HG03565 (cell line): Measurements from ENCODE around the gene PRRC2A.

ENCODE experiments used
- ATAC-seq: cut with Tn5 transposase; IDR thresholded peaks from one replicate; pipeline ENCODE4 v1.9.1; 2021; ENCODE audit warnings: mild to moderate bottlenecking, moderate library complexity; ENCODE audit not compliant: unreplicated experiment

Gene PRRC2A

GRCh38 chr6:31643818-31644454 is 23.4 kb downstream of the PRRC2A start:
- no peak for ATAC-seq

GRCh38 chr6:31645325-31645724 is 24.8 kb downstream of the PRRC2A start:
- no peak for ATAC-seq

- ATAC-seq = peak; percentile 20
Observed at GRCh38 chr6:31651602-31652191, 31.2 kb downstream of the PRRC2A start.

GRCh38 chr6:31652925-31653724 is 32.6 kb downstream of the PRRC2A start:
- peak; percentile 45 for ATAC-seq

GRCh38 chr6:31654574-31655348 is 34.2 kb downstream of the PRRC2A start:
- ATAC-seq = no peak

GRCh38 chr6:31655349-31656237 is 35.1 kb downstream of the PRRC2A start, which contains the start of gene APOM:
Gene APOM (plus strand): TSS chr6:31655894. CDS start chr6:31655967, 73 bp downstream.
- no peak for ATAC-seq

GRCh38 chr6:31657406-31658157 is 37.1 kb downstream of the PRRC2A start:
- ATAC-seq = no peak

- no peak for ATAC-seq
Observed at GRCh38 chr6:31658158-31658688, 37.7 kb downstream of the PRRC2A start.

GRCh38 chr6:31658983-31659648 is 38.6 kb downstream of the PRRC2A start:
- ATAC-seq = no peak

GRCh38 chr6:31659649-31660380 is 39.3 kb downstream of the PRRC2A start:
- ATAC-seq = no peak

- ATAC-seq = no peak
Observed at GRCh38 chr6:31660381-31661261, 40.1 kb downstream of the PRRC2A start, which contains the start of gene C6orf47. Gene C6orf47 (minus strand): TSS chr6:31660778. CDS start chr6:31659947, 831 bp downstream.

GRCh38 chr6:31661262-31662123 is 41.0 kb downstream of the PRRC2A start:
- no peak for ATAC-seq

- ATAC-seq = no peak
Observed at GRCh38 chr6:31662124-31662723, 41.7 kb downstream of the PRRC2A start.

GRCh38 chr6:31663126-31663960 is 42.8 kb downstream of the PRRC2A start:
- no peak for ATAC-seq
